Hepatocyte (in vitro differentiated cells): ENCODE data around the gene HRC.

Experiments
- EZH2 ChIP-seq: fragments of 200-600 bp; sonication (generic); IDR thresholded peaks from 2 replicates; pipeline ENCODE4 v1.6.1; 2016; ENCODE audit warnings: antibody characterized with exemption, mild to moderate bottlenecking, borderline replicate concordance
- EZH2phosphoT487 ChIP-seq: fragments of 200-600 bp; sonication (generic); IDR thresholded peaks from one replicate; pipeline ENCODE4 v1.6.1; 2018; ENCODE audit warnings: antibody characterized with exemption, mild to moderate bottlenecking, low read depth, moderate library complexity; ENCODE audit not compliant: unreplicated experiment, severe bottlenecking
- TF ChIP-seq, protein P1 (sequence below): fragments of 200-600 bp; sonication (generic); IDR thresholded peaks from 2 replicates; pipeline ENCODE4 v1.5.1; 2016; ENCODE audit warnings: antibody characterized with exemption, mild to moderate bottlenecking; ENCODE audit not compliant: poor library complexity

GRCh38 chr19:49141352-49141751, 13.8 kb downstream of the HRC start:
- TF ChIP-seq, protein P1, sequence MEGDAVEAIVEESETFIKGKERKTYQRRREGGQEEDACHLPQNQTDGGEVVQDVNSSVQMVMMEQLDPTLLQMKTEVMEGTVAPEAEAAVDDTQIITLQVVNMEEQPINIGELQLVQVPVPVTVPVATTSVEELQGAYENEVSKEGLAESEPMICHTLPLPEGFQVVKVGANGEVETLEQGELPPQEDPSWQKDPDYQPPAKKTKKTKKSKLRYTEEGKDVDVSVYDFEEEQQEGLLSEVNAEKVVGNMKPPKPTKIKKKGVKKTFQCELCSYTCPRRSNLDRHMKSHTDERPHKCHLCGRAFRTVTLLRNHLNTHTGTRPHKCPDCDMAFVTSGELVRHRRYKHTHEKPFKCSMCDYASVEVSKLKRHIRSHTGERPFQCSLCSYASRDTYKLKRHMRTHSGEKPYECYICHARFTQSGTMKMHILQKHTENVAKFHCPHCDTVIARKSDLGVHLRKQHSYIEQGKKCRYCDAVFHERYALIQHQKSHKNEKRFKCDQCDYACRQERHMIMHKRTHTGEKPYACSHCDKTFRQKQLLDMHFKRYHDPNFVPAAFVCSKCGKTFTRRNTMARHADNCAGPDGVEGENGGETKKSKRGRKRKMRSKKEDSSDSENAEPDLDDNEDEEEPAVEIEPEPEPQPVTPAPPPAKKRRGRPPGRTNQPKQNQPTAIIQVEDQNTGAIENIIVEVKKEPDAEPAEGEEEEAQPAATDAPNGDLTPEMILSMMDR = no peak
- TF ChIP-seq EZH2 = no peak
- TF ChIP-seq EZH2phosphoT487 = no peak
